Mucosa of descending colon (tissue), 3 donors: Measurements from ENCODE around the gene GSPT2. TPM values are rescaled to one million over a fixed set of nuclear protein-coding genes. Genes with fewer than 3 reads are reported as not detected.
A peak's percentile ranks its signal among the peaks of the same experiment; 100 is the strongest.

Experiments
- ATAC-seq: fragments of 200-7000 bp; cut with Tn5 transposase; one replicate; pipeline ENCODE4 v1.9.1; 2020; ENCODE audit warnings: mild to moderate bottlenecking, moderate library complexity
- DNase-seq, 3 donors: peaks; one replicate each; pipeline ENCODE4 v3.0.0-alpha.2; 2020
- H3K36me3 ChIP-seq: fragments of 200-600 bp; one replicate; pipeline ENCODE4 v1.8.0; 2021; ENCODE audit warnings: low read depth, mild to moderate bottlenecking
- H3K4me1 ChIP-seq: fragments of 200-600 bp; one replicate; pipeline ENCODE4 v1.8.0; 2021; ENCODE audit warnings: low read depth, mild to moderate bottlenecking
- H3K4me3 ChIP-seq: fragments of 200-600 bp; one replicate; pipeline ENCODE4 v1.8.0; 2021; ENCODE audit warnings: mild to moderate bottlenecking
- H3K9me3 ChIP-seq: fragments of 200-600 bp; one replicate; pipeline ENCODE4 v1.8.0; 2021; ENCODE audit warnings: mild to moderate bottlenecking
- intact Hi-C, 2 donors: fragments of 100-400 bp; cut with DNase I in 1 of 2; cut with micrococcal nuclease in 1 of 2; formaldehyde crosslinking; loops; one replicate each; pipeline versions ENCODE4 v1.11.0 to v1.11.1; 2022; cut with DNase I, micrococcal nuclease
- total RNA-seq, 3 donors: library from RNA; stranded (reverse); fragmentation: NEBNext Ultra II Directional in 2 of 3; extraction: Animal tissue kit (Norgen Biotek cat#: 25700) in 2 of 3; gene quantifications; one replicate each; pipeline versions ENCODE4 v1.2.1 to v1.2.4, GENCODE V29; 2021 to 2023
- TF ChIP-seq, protein P1 (sequence below): fragments of 200-600 bp; IDR thresholded peaks from one replicate; pipeline ENCODE4 v1.8.0; 2022; ENCODE audit warnings: antibody characterized with exemption, mild to moderate bottlenecking
- donor health status: DM: no; HTN: no; CAD: no; lungs with moderate emphysema.
- donor health status: DM: no; HTN: no; CAD: no.
- donor health status: DM: no; HTN: yes; CAD: no.

GSPT2 gene
- total RNA-seq, 3 donors from 2014 or later: 5.4 to 9.5 (median 5.4) TPM

DNA sequence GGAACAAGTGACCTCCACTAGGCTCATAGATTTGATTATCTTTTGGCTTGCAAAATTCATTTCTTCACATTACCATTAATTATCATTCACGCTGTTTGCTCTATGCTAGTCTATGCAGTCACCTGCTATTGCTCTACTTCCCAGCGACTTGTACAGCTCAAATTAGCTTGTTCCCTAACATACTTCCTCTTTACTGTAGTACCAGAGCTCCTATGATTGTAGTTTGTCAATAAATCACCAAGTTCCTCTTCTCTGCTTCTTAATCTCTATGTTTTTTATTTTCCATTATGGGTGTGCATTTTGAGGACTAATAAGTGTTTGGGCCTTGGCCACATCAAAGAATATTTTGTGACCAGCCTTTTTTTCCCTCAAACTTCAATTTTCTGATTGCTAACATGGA, 6.2 kb upstream of the GSPT2 start:
- TF ChIP-seq, protein P1, sequence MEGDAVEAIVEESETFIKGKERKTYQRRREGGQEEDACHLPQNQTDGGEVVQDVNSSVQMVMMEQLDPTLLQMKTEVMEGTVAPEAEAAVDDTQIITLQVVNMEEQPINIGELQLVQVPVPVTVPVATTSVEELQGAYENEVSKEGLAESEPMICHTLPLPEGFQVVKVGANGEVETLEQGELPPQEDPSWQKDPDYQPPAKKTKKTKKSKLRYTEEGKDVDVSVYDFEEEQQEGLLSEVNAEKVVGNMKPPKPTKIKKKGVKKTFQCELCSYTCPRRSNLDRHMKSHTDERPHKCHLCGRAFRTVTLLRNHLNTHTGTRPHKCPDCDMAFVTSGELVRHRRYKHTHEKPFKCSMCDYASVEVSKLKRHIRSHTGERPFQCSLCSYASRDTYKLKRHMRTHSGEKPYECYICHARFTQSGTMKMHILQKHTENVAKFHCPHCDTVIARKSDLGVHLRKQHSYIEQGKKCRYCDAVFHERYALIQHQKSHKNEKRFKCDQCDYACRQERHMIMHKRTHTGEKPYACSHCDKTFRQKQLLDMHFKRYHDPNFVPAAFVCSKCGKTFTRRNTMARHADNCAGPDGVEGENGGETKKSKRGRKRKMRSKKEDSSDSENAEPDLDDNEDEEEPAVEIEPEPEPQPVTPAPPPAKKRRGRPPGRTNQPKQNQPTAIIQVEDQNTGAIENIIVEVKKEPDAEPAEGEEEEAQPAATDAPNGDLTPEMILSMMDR: no peak
- Histone ChIP-seq H3K9me3 (no peaks in the 10 kb centered on the region), H3K4me1 (no peaks in the 10 kb centered on the region), H3K36me3 (no peaks in the 10 kb centered on the region), H3K4me3 (no peak overlapping the region)
- intact Hi-C loops: no loop called here
- ATAC-seq: peak; percentile 49
- DNase-seq: no peak

GRCh38 chrX:51742586-51742985, 656 bp upstream of the GSPT2 start:
- Histone ChIP-seq H3K36me3 (no peaks in the 10 kb centered on the region), H3K4me3 (no peak overlapping the region), H3K9me3 (no peaks in the 10 kb centered on the region), H3K4me1 (no peaks in the 10 kb centered on the region)
- DNase-seq: no peak
- no peak for ATAC-seq
- TF ChIP-seq, protein P1: no peak
- intact Hi-C loops: no loop called here

- DNase-seq (no peak), ATAC-seq (no peak)
- intact Hi-C loops: no loop called here
- Histone ChIP-seq H3K4me1 (no peaks in the 10 kb centered on the region), H3K4me3 (no peak overlapping the region), H3K36me3 (no peaks in the 10 kb centered on the region), H3K9me3 (no peaks in the 10 kb centered on the region)
- TF ChIP-seq, protein P1: no peak
Measured at GRCh38 chrX:51747671-51748070, 4.4 kb downstream of the GSPT2 start.

GRCh38 chrX:51759055-51759839, 16.0 kb downstream of the GSPT2 start:
- intact Hi-C loops: no loop called here
- Histone ChIP-seq H3K4me3 (no peak overlapping the region), H3K4me1 (no peaks in the 10 kb centered on the region), H3K36me3 (no peaks in the 10 kb centered on the region), H3K9me3 (no peaks in the 10 kb centered on the region)
- ATAC-seq (no peak), DNase-seq (no peak)
- TF ChIP-seq, protein P1: no peak

DNA sequence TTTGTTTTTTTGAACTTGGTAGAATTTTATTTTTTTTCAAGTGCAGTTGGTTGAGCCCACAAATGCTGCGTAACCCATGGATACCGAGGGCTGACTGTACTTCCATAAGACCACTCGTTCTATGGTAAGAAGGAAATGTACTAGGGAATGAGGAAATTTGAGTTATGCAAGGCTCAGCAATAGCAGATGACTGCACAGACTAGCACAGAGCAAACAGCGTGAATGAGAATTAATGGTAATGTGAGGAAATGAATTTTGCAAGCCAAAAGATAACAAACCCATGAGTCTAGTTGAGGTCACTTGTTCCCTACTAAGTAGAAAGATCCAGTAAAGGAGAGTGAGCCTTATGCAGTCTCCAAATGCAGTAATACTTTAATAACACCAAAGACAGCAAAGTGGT, 17.4 kb downstream of the GSPT2 start:
- TF ChIP-seq, protein P1: no peak
- H3K9me3 ChIP-seq: no peaks in the 10 kb centered on the region
- no peaks in the 10 kb centered on the region for H3K36me3 ChIP-seq
- H3K4me3 ChIP-seq: no peak overlapping the region
- no peak for ATAC-seq
- no peak for DNase-seq
- intact Hi-C loops: no loop called here
- no peaks in the 10 kb centered on the region for H3K4me1 ChIP-seq
